Psoas muscle (tissue), 8 donors: ENCODE results near the gene STK32A. TPM values are rescaled to one million over a fixed set of nuclear protein-coding genes. Genes with fewer than 3 reads are reported as not detected.

Experiments
- ATAC-seq, 4 donors: fragments of 200-7000 bp; cut with Tn5 transposase; one replicate each; pipeline ENCODE4 v1.9.1; 2020; ENCODE audit warnings: moderate library complexity in 3 of 4, mild to moderate bottlenecking in 2 of 4
- DNase-seq, 2 donors: peaks; one replicate each; pipeline ENCODE4 v3.0.0-alpha.2; 2020
- H3K27ac ChIP-seq: fragments of 200-600 bp; one replicate; pipeline ENCODE4 v1.8.0; 2022
- H3K27me3 ChIP-seq, 3 donors: fragments of 200-600 bp in 1 of 3; one replicate each; pipeline versions ENCODE4 v1.6.1 to v1.8.0; 2013 to 2022; ENCODE audit warnings: low read length in 2 of 3, mild to moderate bottlenecking in 2 of 3, moderate library complexity in 1 of 3; ENCODE audit not compliant: insufficient read depth in 3 of 3
- H3K36me3 ChIP-seq, 2 donors: fragments of 200-600 bp in 1 of 2; one replicate each; pipeline versions ENCODE4 v1.6.1 to v1.8.0; 2013 to 2022; ENCODE audit warnings: low read depth in 1 of 2, mild to moderate bottlenecking in 1 of 2, moderate library complexity in 1 of 2; ENCODE audit not compliant: insufficient read depth in 1 of 2
- H3K4me1 ChIP-seq: fragments of 200-600 bp; one replicate; pipeline ENCODE4 v1.8.0; 2022
- H3K4me3 ChIP-seq: fragments of 200-600 bp; one replicate; pipeline ENCODE4 v1.8.0; 2022; ENCODE audit warnings: mild to moderate bottlenecking
- H3K9me3 ChIP-seq: fragments of 200-600 bp; one replicate; pipeline ENCODE4 v1.8.0; 2022
- WGBS, 3 donors: extraction: QIAGEN DNeasy Blood & Tissue Kit; methylation state at CpG; one replicate each; pipeline versions ENCODE4 v1.1.6 to v1.1.7; 2013; 5-methylcytosine and 5-hydroxymethylcytosine counted together
- intact Hi-C, 2 donors: fragments of 100-400 bp; cut with DNase I; formaldehyde crosslinking; loops; one replicate each; pipeline versions ENCODE4 v1.11.0 to v1.14.2; 2022
- polyA plus RNA-seq, 3 donors: library from polyadenylated mRNA; stranded (reverse); fragments of 200-250 nt; gene quantifications; one replicate each; pipeline ENCODE4 v1.2.3, GENCODE V29; 2013
- total RNA-seq, 4 donors: library from RNA; stranded (reverse); fragmentation: NEBNext Ultra II Directional in 2 of 4; extraction: Animal tissue kit (Norgen Biotek cat#: 25700) in 2 of 4; gene quantifications; one replicate each; pipeline versions ENCODE4 v1.2.1 to v1.2.4, GENCODE V29; 2021 to 2023
- TF ChIP-seq, protein P1 (sequence below): fragments of 200-600 bp; IDR thresholded peaks from one replicate; pipeline ENCODE4 v1.8.0; 2022; ENCODE audit warnings: antibody characterized with exemption
- donor health status: healthy with polysubstance abuse.
- donor health status: DM: no; HTN: no; CAD: no; lungs with moderate emphysema.
- donor health status: Bipolar disorder and iron deficiency.
- donor health status: healthy.
- donor health status: DM: yes; HTN: yes; CAD: no.
- donor health status: DM: no; HTN: no; CAD: no.
- donor health status: DM: no; HTN: no; CAD: no.
- donor health status: DM: yes; HTN: yes; CAD: no.

STK32A gene
- total and polyA plus RNA-seq, 7 donors: 0.09 to 2.6 (median 0.30) TPM

- TF ChIP-seq, protein P1, sequence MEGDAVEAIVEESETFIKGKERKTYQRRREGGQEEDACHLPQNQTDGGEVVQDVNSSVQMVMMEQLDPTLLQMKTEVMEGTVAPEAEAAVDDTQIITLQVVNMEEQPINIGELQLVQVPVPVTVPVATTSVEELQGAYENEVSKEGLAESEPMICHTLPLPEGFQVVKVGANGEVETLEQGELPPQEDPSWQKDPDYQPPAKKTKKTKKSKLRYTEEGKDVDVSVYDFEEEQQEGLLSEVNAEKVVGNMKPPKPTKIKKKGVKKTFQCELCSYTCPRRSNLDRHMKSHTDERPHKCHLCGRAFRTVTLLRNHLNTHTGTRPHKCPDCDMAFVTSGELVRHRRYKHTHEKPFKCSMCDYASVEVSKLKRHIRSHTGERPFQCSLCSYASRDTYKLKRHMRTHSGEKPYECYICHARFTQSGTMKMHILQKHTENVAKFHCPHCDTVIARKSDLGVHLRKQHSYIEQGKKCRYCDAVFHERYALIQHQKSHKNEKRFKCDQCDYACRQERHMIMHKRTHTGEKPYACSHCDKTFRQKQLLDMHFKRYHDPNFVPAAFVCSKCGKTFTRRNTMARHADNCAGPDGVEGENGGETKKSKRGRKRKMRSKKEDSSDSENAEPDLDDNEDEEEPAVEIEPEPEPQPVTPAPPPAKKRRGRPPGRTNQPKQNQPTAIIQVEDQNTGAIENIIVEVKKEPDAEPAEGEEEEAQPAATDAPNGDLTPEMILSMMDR: no peak
- Histone ChIP-seq H3K4me3 (no peak overlapping the region), H3K36me3 (peaks cover 0 to 51% of the 10 kb centered on the region in 2 donors), H3K4me1 (peaks cover 17% of the 10 kb centered on the region), H3K27ac (no peak overlapping the region), H3K9me3 (no peaks in the 10 kb centered on the region), H3K27me3 (no peaks in the 10 kb centered on the region)
- no peak for DNase-seq
- no peak for ATAC-seq
- intact Hi-C loops: no loop called here
Observed at GRCh38 chr5:147400881-147401280, 166.1 kb downstream of the STK32A start.

DNA sequence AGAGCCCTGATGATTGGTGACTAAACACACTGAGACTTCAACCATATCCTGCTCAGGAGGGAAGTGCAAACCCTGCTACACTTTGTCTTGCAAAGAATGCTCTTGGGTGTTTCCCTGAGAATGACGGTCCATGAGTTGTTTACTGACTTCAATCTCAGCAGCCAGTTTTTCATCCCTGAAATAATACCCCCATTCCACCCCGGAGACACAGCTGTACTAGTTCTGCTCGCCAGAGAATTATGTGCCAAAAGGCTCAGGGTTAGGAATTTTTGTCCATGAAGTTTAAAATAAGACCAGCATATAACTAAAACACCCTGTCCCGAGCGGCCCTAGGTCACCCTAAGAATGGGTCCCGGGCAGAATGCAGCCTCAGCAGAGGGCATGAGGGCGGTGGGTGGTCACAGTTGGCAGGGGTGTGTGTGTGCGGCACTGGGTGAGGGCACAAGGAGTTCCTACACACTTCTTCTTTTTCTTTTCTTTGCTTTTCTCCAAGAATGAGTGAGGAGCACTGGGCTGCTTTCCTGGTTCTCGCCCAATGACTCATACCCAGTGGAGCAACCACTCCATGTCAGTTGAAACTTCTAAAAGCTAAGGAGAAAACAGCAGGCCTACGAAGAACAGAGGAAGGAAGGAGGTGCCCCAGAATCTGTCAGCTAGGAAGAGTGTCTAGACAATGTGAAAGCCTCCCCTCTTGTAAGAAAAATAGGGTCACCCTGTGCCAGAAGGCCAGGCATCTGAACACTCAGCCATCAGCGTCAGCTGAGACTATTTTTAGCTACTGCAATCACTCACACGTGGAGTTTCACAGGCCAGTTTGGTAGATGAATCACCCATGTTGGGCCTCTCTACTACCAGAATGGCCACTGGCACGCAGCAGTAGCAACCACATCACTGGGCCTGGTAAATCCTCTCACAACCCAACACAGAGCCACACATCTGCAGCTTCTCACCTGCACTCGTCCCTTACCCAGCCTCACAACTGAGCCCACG, 169.1 kb downstream of the STK32A start:
- Histone ChIP-seq H3K36me3 (peaks cover 0 to 35% of the 10 kb centered on the region in 2 donors), H3K4me1 (peaks cover 22% of the 10 kb centered on the region), H3K27me3 (no peaks in the 10 kb centered on the region), H3K9me3 (no peaks in the 10 kb centered on the region), H3K27ac (peak overlapping the region; percentile 87), H3K4me3 (peak overlapping the region; percentile 4)
- WGBS, 3 donors: 19 to 35% (median 22%) methylated on average over 15 of the region's 15 CpGs
- TF ChIP-seq, protein P1: no peak
- ATAC-seq: peak; percentile 93 to 96 (median 95)
- peak; percentile 63 to 74 for DNase-seq
- intact Hi-C loops: no loop called here

GRCh38 chr5:147404706-147405105, 169.9 kb downstream of the STK32A start:
- DNase-seq (no peak), ATAC-seq (peak; percentile 31 to 39 (median 38))
- peaks cover 22% of the 10 kb centered on the region for H3K4me1 ChIP-seq
- TF ChIP-seq, protein P1: no peak
- intact Hi-C loops: loop anchor here in 1 of 2 donors (5.0 kb wide), 1 partner anchor 158 kb away; no protein-coding TSS in a partner anchor
- 75 to 80% (median 79%) methylated on average over 1 of the region's 1 CpG for WGBS, 3 donors
- H3K36me3 ChIP-seq: peaks cover 0 to 31% of the 10 kb centered on the region in 2 donors
- H3K27ac ChIP-seq: peak overlapping the region; percentile 87
- H3K27me3 ChIP-seq: no peaks in the 10 kb centered on the region
- no peaks in the 10 kb centered on the region for H3K9me3 ChIP-seq
- no peak overlapping the region for H3K4me3 ChIP-seq

DNA sequence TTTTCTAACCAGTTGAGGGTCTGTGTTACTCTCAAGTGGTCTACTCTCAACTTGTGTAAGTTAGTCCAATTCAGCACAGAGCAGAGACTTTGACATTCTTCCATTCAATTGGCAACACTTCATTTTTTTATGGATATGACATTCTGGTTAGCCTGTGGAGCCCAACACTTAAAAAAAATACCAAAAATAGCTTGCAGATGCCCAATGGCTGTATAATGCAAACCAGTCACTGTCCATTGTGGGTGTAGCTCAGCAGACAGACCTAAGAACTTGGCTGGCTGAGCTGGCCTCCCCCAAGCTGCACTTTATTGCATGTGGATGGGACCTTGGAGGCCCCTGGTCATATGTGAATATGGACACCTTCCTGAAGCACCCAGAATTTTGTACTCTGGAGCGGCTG, 171.8 kb downstream of the STK32A start:
- Histone ChIP-seq H3K4me1 (peaks cover 22% of the 10 kb centered on the region), H3K4me3 (no peak overlapping the region), H3K27ac (peak overlapping the region; percentile 36), H3K9me3 (no peaks in the 10 kb centered on the region), H3K27me3 (no peaks in the 10 kb centered on the region), H3K36me3 (peaks cover 0 to 14% of the 10 kb centered on the region in 2 donors)
- no peak for ATAC-seq
- DNase-seq: no peak
- WGBS, 3 donors: 94 to 100% (median 100%) methylated on average over 1 of the region's 1 CpG
- TF ChIP-seq, protein P1: no peak
- intact Hi-C loops: loop anchor here in 1 of 2 donors (5.0 kb wide), 1 partner anchor 156 kb away; no protein-coding TSS in a partner anchor
